SU-DHL-6 (cell line): ENCODE data around the gene SNTB2.

Source experiments
- CTCF ChIP-seq: fragments of 200-600 bp; sonication (generic); IDR thresholded peaks from one replicate; pipeline ENCODE4 v1.5.1; 2017; ENCODE audit warnings: antibody characterized with exemption, mild to moderate bottlenecking, low read length, moderate library complexity; ENCODE audit not compliant: insufficient read depth, poor library complexity, severe bottlenecking
- EZH2phosphoT487 ChIP-seq: fragments of 200-600 bp; sonication (generic), shearing (Covaris generic); conservative IDR thresholded peaks from 2 replicates; pipeline ENCODE4 v1.6.1; 2018; ENCODE audit warnings: mild to moderate bottlenecking, antibody characterized with exemption, low read length, moderate library complexity, mixed read lengths

GRCh38 chr16:69309316-69309715 is 122.4 kb downstream of the SNTB2 start:
- TF ChIP-seq CTCF (no peak), EZH2phosphoT487 (no peak)
